Breast epithelium (tissue), 3 donors: ENCODE data around the gene ABL1.

ENCODE experiments used
- CTCF ChIP-seq, 3 donors: fragments of 450-650 bp; IDR thresholded peaks; one replicate each; pipeline ENCODE4 v1.5.1; 2016 to 2017; ENCODE audit warnings: antibody characterized with exemption in 3 of 3, mild to moderate bottlenecking in 3 of 3, moderate library complexity in 3 of 3
- POLR2A ChIP-seq: fragments of 450-650 bp; IDR thresholded peaks from one replicate; pipeline ENCODE4 v1.6.1; 2016; ENCODE audit warnings: antibody characterized with exemption, mild to moderate bottlenecking, moderate library complexity

- TF ChIP-seq CTCF (IDR thresholded peaks at IDR 0.05) (no peak), POLR2A (no peak)
Measured at GRCh38 chr9:130896233-130897014, 61.4 kb downstream of the ABL1 start, which contains the start of gene QRFP.
